Ishikawa (cell line): ENCODE measurements around the gene DNAH12.

Experiments used
- CEBPB ChIP-seq: IDR thresholded peaks from 2 replicates; pipeline ENCODE4 v1.6.1; 2012
- EGR1 ChIP-seq: IDR thresholded peaks from 2 replicates; pipeline ENCODE4 v1.6.1; 2012
- FOXM1 ChIP-seq: IDR thresholded peaks from 2 replicates; pipeline ENCODE4 v1.6.1; 2012; ENCODE audit warnings: low read depth, borderline replicate concordance
- RAD21 ChIP-seq: IDR thresholded peaks from 2 replicates; pipeline ENCODE4 v1.6.1; 2012; ENCODE audit warnings: low read depth
- REST ChIP-seq: IDR thresholded peaks from 2 replicates; pipeline ENCODE4 v1.6.1; 2012; ENCODE audit warnings: low read depth, mild to moderate bottlenecking
- TEAD4 ChIP-seq: IDR thresholded peaks from 2 replicates; pipeline ENCODE4 v1.6.1; 2012
- YY1 ChIP-seq: IDR thresholded peaks from 2 replicates; pipeline ENCODE4 v1.6.1; 2012; ENCODE audit warnings: low read depth
- ZBTB7A ChIP-seq: IDR thresholded peaks from 2 replicates; pipeline ENCODE4 v1.6.1; 2012; ENCODE audit warnings: low read depth
- TF ChIP-seq, protein P1 (sequence below): IDR thresholded peaks from 2 replicates; pipeline ENCODE4 v1.6.1; 2012
- TF ChIP-seq, protein P2 (sequence below): IDR thresholded peaks from 2 replicates; pipeline ENCODE4 v1.6.1; 2012

- TF ChIP-seq EGR1 (no peak), TEAD4 (no peak), ZBTB7A (no peak), CEBPB (no peak), YY1 (no peak), RAD21 (no peak), FOXM1 (no peak), REST (no peak)
- TF ChIP-seq, protein P1, sequence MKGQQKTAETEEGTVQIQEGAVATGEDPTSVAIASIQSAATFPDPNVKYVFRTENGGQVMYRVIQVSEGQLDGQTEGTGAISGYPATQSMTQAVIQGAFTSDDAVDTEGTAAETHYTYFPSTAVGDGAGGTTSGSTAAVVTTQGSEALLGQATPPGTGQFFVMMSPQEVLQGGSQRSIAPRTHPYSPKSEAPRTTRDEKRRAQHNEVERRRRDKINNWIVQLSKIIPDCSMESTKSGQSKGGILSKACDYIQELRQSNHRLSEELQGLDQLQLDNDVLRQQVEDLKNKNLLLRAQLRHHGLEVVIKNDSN: no peak
- TF ChIP-seq, protein P2, sequence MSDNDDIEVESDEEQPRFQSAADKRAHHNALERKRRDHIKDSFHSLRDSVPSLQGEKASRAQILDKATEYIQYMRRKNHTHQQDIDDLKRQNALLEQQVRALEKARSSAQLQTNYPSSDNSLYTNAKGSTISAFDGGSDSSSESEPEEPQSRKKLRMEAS: no peak
These were observed 255.7 kb downstream of the DNAH12 start for GRCh38 chr3:57288403-57288802.
